ENCODE measurements around the gene AP3S2.
"Not testable (repeated sequence)": the region's sequence is repeated elsewhere in the genome, so short reads cannot be mapped to it uniquely, and the experiment has no call there.

Gene AP3S2

GRCh38 chr15:89893696-89894447 lies at the start of gene AP3S2:
Gene AP3S2, minus strand, starts transcription at chr15:89893994. Its CDS starts 45 bp downstream, at chr15:89893949.
- Histone ChIP-seq H3K9ac (ENCODE audit: low read length) (peak within 1 kb of the TSS; percentile 88), H3K4me2 (ENCODE audit: low read depth, low read length) (peak within 1 kb of the TSS; percentile 79), H3K4me3 (ENCODE audit: low read length) (peak within 1 kb of the TSS; percentile 91), H2AFZ (ENCODE audit: low read length) (peak within 1 kb of the TSS; percentile 66), H3K4me1 (ENCODE audit: low read length) (peaks cover 23% of the 10 kb centered on the region), H3K9me3 (replicated peaks; ENCODE audit: insufficient read depth, low read length) (no peaks in the 10 kb centered on the region), H3K27ac (ENCODE audit: low read length) (peak within 1 kb of the TSS; percentile 87), H3K27me3 (replicated peaks; ENCODE audit: insufficient read depth, low read length) (no peaks in the 10 kb centered on the region), H3K36me3 (replicated peaks; ENCODE audit: insufficient read depth, low read length) (no peaks in the 10 kb centered on the region), H3F3A (ENCODE audit: insufficient read depth, low read length) (peaks cover 32% of the 10 kb centered on the region), H3K79me2 (ENCODE audit: low read length) (peaks cover 39% of the 10 kb centered on the region), H4K20me1 (ENCODE audit: insufficient read depth, low read length) (no peaks in the 10 kb centered on the region), H3K9me2 (replicated peaks; ENCODE audit: insufficient read depth, low read length) (no peaks in the 10 kb centered on the region)
- TF ChIP-seq EZH2 (optimal IDR thresholded peaks at IDR 0.05; ENCODE audit: low read depth, low read length): no peak
- TF ChIP-seq CTCF (IDR thresholded peaks at IDR 0.05; ENCODE audit: low read length): no peak
- TF ChIP-seq EZH2phosphoT487 (IDR thresholded peaks at IDR 0.05; ENCODE audit: low read length): no peak
- peak; percentile 93 for DNase-seq

- H3K27me3 ChIP-seq (replicated peaks; ENCODE audit: insufficient read depth, low read length): no peaks in the 10 kb centered on the region
- no peaks in the 10 kb centered on the region for H3K9me2 ChIP-seq (replicated peaks; ENCODE audit: insufficient read depth, low read length)
- H3K9me3 ChIP-seq (replicated peaks; ENCODE audit: insufficient read depth, low read length): no peaks in the 10 kb centered on the region
- no peaks in the 10 kb centered on the region for H4K20me1 ChIP-seq (ENCODE audit: insufficient read depth, low read length)
- no peaks in the 10 kb centered on the region for H3K79me2 ChIP-seq (ENCODE audit: low read length)
- H3K4me3 ChIP-seq (ENCODE audit: low read length): no peak overlapping the region
- no peak overlapping the region for H3K4me2 ChIP-seq (ENCODE audit: low read depth, low read length)
- no peaks in the 10 kb centered on the region for H3F3A ChIP-seq (ENCODE audit: insufficient read depth, low read length)
- no peak overlapping the region for H3K27ac ChIP-seq (ENCODE audit: low read length)
- H3K4me1 ChIP-seq (ENCODE audit: low read length): peaks cover 4% of the 10 kb centered on the region; the same call in 1 of the 2 replicates
- H2AFZ ChIP-seq (ENCODE audit: low read length): no peak overlapping the region
- no peak for DNase-seq
- no peak for TF ChIP-seq CTCF (IDR thresholded peaks at IDR 0.05; ENCODE audit: low read length)
- no peak overlapping the region for H3K9ac ChIP-seq (ENCODE audit: low read length)
- H3K36me3 ChIP-seq (replicated peaks; ENCODE audit: insufficient read depth, low read length): no peaks in the 10 kb centered on the region
Observed at GRCh38 chr15:89939910-89940309, 46.1 kb upstream of the AP3S2 start.

GRCh38 chr15:89939377-89939776 lies 45.6 kb upstream of the AP3S2 start:
- H3K4me2 ChIP-seq (ENCODE audit: low read depth, low read length); H3K4me1 ChIP-seq (ENCODE audit: low read length); H2AFZ ChIP-seq (ENCODE audit: low read length); H3K9me3 ChIP-seq (replicated peaks; ENCODE audit: insufficient read depth, low read length); DNase-seq; H3K9ac ChIP-seq (ENCODE audit: low read length); H3K36me3 ChIP-seq (replicated peaks; ENCODE audit: insufficient read depth, low read length); H3K9me2 ChIP-seq (replicated peaks; ENCODE audit: insufficient read depth, low read length); H3K79me2 ChIP-seq (ENCODE audit: low read length); H3K27ac ChIP-seq (ENCODE audit: low read length); H3F3A ChIP-seq (ENCODE audit: insufficient read depth, low read length); H4K20me1 ChIP-seq (ENCODE audit: insufficient read depth, low read length); H3K4me3 ChIP-seq (ENCODE audit: low read length); H3K27me3 ChIP-seq (replicated peaks; ENCODE audit: insufficient read depth, low read length): not testable (repeated sequence)
